ENCODE measurements around the gene PPP1R27. TPM values are rescaled to one million over a fixed set of nuclear protein-coding genes. Genes with fewer than 3 reads are reported as not detected.

PPP1R27 gene
- total and polyA plus RNA-seq, 2 donors (not counting 3 experiments of a cell fraction or from before 2014, with no cell fraction given): not detected

GRCh38 chr17:81841866-81842265, 7.0 kb upstream of the PPP1R27 start:
- no TSS peak for BruUV-seq (replicated peaks)
- H3K9me1 ChIP-seq (replicated peaks; ENCODE audit: control insufficient read depth, extremely low read depth, insufficient read depth, low read length): no peaks in the 10 kb centered on the region
- no peak for DNase-seq (ENCODE audit: low read depth, low spot score)
- no peaks in the 10 kb centered on the region for H3K9me3 ChIP-seq (replicated peaks; ENCODE audit: control insufficient read depth, insufficient read depth, low read length)
- H3K4me1 ChIP-seq (ENCODE audit: control insufficient read depth, extremely low read depth, insufficient read depth, low read length): no peaks in the 10 kb centered on the region
- H3K4me3 ChIP-seq (replicated peaks in 1 of 3; ENCODE audit: insufficient read depth in 1 of 3, low read depth in 1 of 3, low read length in 3 of 3): no peak overlapping the region
- no peak overlapping the region for H3K9ac ChIP-seq (replicated peaks; ENCODE audit: extremely low read depth, insufficient read depth, low read length)
- no peak overlapping the region for H3K27ac ChIP-seq (ENCODE audit: insufficient read depth, low read depth, low read length)
- H3K79me2 ChIP-seq (ENCODE audit: control insufficient read depth, insufficient read depth, low read length): no peaks in the 10 kb centered on the region
- H2AFZ ChIP-seq (ENCODE audit: low read depth, low read length): no peak overlapping the region
- peaks cover 19 to 42% of the 10 kb centered on the region in 2 experiments for H3K36me3 ChIP-seq (ENCODE audit: control insufficient read depth in 2 of 2, extremely low read depth in 1 of 2, insufficient read depth in 2 of 2, low read length in 2 of 2)
- dilution Hi-C loops (cut with MboI; ENCODE audit: extremely low pct_ligation_motif_present, low sequenced_read_pairs) (no loop called here), intact Hi-C loops (cut with micrococcal nuclease) (no loop called here)
- H3K27me3 ChIP-seq (ENCODE audit: control insufficient read depth in 2 of 2, insufficient read depth in 2 of 2, low read length in 2 of 2): no peaks in the 10 kb centered on the region
- H3K4me2 ChIP-seq (ENCODE audit: insufficient read depth, low read length): no peak overlapping the region
- ChIA-PET POLR2A (no interaction called here), CTCF (no interaction called here)
- no peak for FAIRE-seq
- H4K20me1 ChIP-seq (replicated peaks; ENCODE audit: control insufficient read depth, extremely low read depth, insufficient read depth, low read length): no peaks in the 10 kb centered on the region
- TF ChIP-seq POLR2A (IDR thresholded peaks at IDR 0.05; ENCODE audit: low read depth, low read length) (no peak), GATA2 (IDR thresholded peaks at IDR 0.05; ENCODE audit: insufficient read depth, insufficient read length, low read depth, low read length) (no peak), MYC (IDR thresholded peaks at IDR 0.05; ENCODE audit: low read depth, low read length) (no peak), CTCF (IDR thresholded peaks at IDR 0.05; ENCODE audit: extremely low read depth in 1 of 2, insufficient read depth in 1 of 2, low read depth in 1 of 2, low read length in 2 of 2) (no peak), MAX (IDR thresholded peaks at IDR 0.05; ENCODE audit: insufficient read depth, insufficient read length) (no peak), FOS (IDR thresholded peaks at IDR 0.05; ENCODE audit: borderline replicate concordance, insufficient read depth, low read length) (no peak), JUN (IDR thresholded peaks at IDR 0.05; ENCODE audit: borderline replicate concordance, insufficient read depth, insufficient read length, low read depth) (no peak), POLR2AphosphoS5 (IDR thresholded peaks at IDR 0.05; ENCODE audit: insufficient read depth, low read depth, low read length) (no peak), EZH2 (IDR thresholded peaks at IDR 0.05; ENCODE audit: borderline replicate concordance, low read depth, low read length, severe bottlenecking) (no peak)

Measured in endothelial cell of umbilical vein (primary cell).